C4-2B (cell line): ENCODE results near the gene TSPYL6.

Experiments
- CTCF ChIP-seq: fragments of 450-650 bp; conservative IDR thresholded peaks from 2 replicates; pipeline ENCODE4 v1.5.1; 2017; ENCODE audit warnings: mild to moderate bottlenecking
- ZFX ChIP-seq: fragments of 450-650 bp; IDR thresholded peaks from 2 replicates; pipeline ENCODE4 v1.6.1; 2017

DNA sequence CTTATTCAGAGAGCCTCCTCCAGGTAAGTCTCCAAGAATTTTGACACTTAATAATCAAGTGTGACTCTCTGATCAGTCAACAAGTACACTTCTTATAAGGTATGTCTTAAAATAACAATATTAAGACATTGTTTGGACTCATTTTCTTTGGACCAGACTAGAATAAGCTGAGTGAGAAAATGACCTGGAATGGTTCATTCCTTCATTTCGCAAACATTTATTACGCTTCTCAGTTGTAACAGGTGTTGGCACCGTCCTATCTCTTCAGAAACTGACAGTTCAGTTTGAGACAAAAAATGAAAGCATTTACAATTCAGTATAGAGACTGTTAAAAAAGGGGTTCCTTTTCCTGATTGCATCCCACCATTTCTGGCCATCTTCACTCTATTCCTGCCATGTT lies 46.6 kb downstream of the TSPYL6 start:
- no peak for TF ChIP-seq CTCF
- TF ChIP-seq ZFX = no peak
